Measurements from ENCODE around the gene SLC9A9. TPM values are rescaled to one million over a fixed set of nuclear protein-coding genes. Genes with fewer than 3 reads are reported as not detected.

The SLC9A9 gene
- total RNA-seq, 2 donors from 2014 or later: 23.6 to 31.0 TPM

DNA sequence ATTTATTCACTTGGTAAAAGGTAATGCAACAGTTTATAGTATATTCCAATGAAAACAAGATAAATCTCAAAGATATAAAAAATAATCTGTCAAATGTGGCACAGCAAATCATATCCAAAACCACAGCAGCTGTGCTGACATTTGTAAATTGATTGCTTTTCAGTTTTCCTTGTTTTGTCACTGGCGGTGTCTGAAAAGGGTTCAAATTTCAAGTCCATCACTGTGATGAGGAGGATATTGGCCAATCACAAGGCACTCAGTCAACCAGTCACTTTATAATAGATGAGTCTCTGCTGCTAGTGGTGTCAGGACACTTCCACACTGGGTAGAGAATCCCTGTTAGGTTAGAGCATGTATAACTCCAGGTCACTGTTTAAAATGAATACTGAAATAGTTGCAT is 154.8 kb downstream of the SLC9A9 start:
- Histone ChIP-seq H3K4me3 (no peak overlapping the region), H3K9me3 (no peaks in the 10 kb centered on the region), H3K36me3 (no peaks in the 10 kb centered on the region), H3K27ac (no peak overlapping the region), H3K27me3 (replicated peaks; ENCODE audit: insufficient read depth) (no peaks in the 10 kb centered on the region), H3K4me1 (replicated peaks) (no peaks in the 10 kb centered on the region)
- TF ChIP-seq, protein P1, sequence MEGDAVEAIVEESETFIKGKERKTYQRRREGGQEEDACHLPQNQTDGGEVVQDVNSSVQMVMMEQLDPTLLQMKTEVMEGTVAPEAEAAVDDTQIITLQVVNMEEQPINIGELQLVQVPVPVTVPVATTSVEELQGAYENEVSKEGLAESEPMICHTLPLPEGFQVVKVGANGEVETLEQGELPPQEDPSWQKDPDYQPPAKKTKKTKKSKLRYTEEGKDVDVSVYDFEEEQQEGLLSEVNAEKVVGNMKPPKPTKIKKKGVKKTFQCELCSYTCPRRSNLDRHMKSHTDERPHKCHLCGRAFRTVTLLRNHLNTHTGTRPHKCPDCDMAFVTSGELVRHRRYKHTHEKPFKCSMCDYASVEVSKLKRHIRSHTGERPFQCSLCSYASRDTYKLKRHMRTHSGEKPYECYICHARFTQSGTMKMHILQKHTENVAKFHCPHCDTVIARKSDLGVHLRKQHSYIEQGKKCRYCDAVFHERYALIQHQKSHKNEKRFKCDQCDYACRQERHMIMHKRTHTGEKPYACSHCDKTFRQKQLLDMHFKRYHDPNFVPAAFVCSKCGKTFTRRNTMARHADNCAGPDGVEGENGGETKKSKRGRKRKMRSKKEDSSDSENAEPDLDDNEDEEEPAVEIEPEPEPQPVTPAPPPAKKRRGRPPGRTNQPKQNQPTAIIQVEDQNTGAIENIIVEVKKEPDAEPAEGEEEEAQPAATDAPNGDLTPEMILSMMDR (IDR thresholded peaks at IDR 0.05): no peak
- TF ChIP-seq POLR2A (IDR thresholded peaks at IDR 0.05) (no peak), POLR2AphosphoS5 (IDR thresholded peaks at IDR 0.05) (no peak)
- no peak for DNase-seq (ENCODE audit: low spot score)
- intact Hi-C loops (cut with DNase I): no loop called here
- 96% methylated on average over 1 of the region's 1 CpG for WGBS

DNA sequence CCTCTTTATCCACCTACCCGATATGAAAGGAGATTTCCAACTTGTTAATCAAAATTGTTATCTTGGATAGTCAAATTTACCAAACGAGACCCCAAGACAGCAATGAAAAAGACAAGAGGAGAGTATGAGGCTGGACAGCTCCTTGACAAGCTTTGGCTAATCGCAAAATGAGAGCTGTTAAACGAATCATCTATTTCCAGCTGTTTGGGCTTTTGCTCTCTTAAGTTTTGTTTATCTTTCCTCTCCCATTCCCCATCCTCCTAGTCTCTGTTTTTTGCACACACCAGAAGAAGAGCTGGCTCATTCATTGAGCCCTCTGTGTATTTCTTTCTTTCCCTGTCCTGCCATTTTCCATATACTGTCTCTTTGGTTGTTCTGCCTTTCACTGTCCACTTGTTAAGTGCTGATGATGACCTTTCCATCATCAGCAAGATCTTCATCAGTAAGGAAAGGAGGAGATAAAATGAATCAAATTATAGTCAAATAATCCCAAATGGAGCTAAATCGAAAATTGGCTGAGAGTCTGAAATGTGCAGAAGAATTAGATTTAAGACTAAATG is 161.6 kb downstream of the SLC9A9 start:
- no peak for DNase-seq (ENCODE audit: low spot score)
- TF ChIP-seq POLR2AphosphoS5 (IDR thresholded peaks at IDR 0.05) (no peak), POLR2A (IDR thresholded peaks at IDR 0.05) (no peak)
- TF ChIP-seq, protein P1 (IDR thresholded peaks at IDR 0.05): no peak
- intact Hi-C loops (cut with DNase I): no loop called here
- Histone ChIP-seq H3K9me3 (no peaks in the 10 kb centered on the region), H3K27me3 (replicated peaks; ENCODE audit: insufficient read depth) (no peaks in the 10 kb centered on the region), H3K27ac (no peak overlapping the region), H3K36me3 (no peaks in the 10 kb centered on the region), H3K4me1 (replicated peaks) (no peaks in the 10 kb centered on the region), H3K4me3 (no peak overlapping the region)
- 73% methylated on average over 5 of the region's 5 CpGs for WGBS

DNA sequence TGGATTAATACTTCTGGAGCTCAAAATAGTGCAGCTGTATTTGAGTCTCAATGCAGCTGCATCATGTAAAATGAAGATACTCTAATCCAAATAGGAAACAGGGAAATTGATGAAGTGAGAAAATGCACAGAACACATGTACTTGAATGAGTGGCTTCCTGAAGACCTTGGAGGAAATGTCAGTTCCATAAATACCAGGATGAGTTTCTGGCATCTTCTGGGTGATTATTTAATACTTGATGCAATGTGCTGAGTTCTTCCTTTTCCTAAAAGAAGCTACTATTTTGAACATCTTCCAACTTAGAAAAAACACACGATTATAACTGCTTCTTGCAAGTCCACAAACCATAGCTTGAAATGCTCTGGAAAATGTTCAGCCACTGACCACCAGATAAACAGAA is 162.8 kb downstream of the SLC9A9 start:
- H3K9me3 ChIP-seq: no peaks in the 10 kb centered on the region
- no peak for DNase-seq (ENCODE audit: low spot score)
- intact Hi-C loops (cut with DNase I): no loop called here
- WGBS: 65% methylated on average over 1 of the region's 1 CpG
- H3K4me1 ChIP-seq (replicated peaks): no peaks in the 10 kb centered on the region
- no peaks in the 10 kb centered on the region for H3K36me3 ChIP-seq
- H3K27me3 ChIP-seq (replicated peaks; ENCODE audit: insufficient read depth): no peaks in the 10 kb centered on the region
- H3K4me3 ChIP-seq: no peak overlapping the region
- no peak for TF ChIP-seq POLR2A (IDR thresholded peaks at IDR 0.05)
- H3K27ac ChIP-seq: no peak overlapping the region

DNA sequence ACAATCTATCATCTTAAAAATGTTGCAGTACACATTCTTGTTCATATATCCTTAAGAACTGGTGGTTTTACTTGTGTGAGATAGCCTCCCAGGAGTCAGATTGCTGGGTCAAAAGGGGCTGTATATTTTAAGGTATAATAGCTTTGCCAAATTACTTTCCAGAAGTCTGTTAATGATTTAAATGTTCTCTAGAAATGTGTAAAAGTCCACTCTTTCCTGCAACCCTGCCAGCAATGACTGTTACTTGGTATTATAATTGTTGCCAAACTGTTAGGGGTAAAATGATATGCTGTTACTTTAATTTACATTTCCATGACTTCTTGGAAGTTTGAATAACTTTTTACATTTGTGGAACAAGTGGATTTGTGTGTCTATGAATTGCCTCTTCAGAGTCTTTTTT is 170.8 kb downstream of the SLC9A9 start:
- H3K36me3 ChIP-seq: no peaks in the 10 kb centered on the region
- intact Hi-C loops (cut with DNase I): no loop called here
- no peaks in the 10 kb centered on the region for H3K4me1 ChIP-seq (replicated peaks)
- H3K27ac ChIP-seq: no peak overlapping the region
- no peaks in the 10 kb centered on the region for H3K27me3 ChIP-seq (replicated peaks; ENCODE audit: insufficient read depth)
- no peak for DNase-seq (ENCODE audit: low spot score)
- no peak overlapping the region for H3K4me3 ChIP-seq
- TF ChIP-seq, protein P1 (IDR thresholded peaks at IDR 0.05): no peak
- no peaks in the 10 kb centered on the region for H3K9me3 ChIP-seq

DNA sequence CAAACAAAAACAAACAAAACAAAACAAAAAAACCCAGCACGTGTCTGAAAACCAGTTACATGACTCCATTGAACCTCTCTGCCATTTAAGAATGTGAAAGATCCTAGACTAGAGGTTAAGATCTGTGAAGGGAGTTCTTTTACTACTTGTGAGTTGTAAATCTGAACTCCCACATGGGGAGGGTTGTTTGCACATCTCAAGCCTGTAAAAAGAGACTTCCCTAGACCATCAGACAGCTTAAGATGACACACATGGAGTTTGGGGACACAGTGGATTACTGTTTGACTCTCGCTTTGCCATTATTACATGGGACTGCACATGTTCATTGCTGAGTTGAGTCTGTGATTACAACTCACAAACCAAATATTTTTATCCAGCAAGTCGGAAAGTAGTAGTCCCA is 171.5 kb downstream of the SLC9A9 start:
- 67% methylated on average over 3 of the region's 3 CpGs for WGBS
- no peaks in the 10 kb centered on the region for H3K27me3 ChIP-seq (replicated peaks; ENCODE audit: insufficient read depth)
- intact Hi-C loops (cut with DNase I): no loop called here
- no peaks in the 10 kb centered on the region for H3K9me3 ChIP-seq
- DNase-seq (ENCODE audit: low spot score): no peak
- no peaks in the 10 kb centered on the region for H3K36me3 ChIP-seq
- no peak overlapping the region for H3K4me3 ChIP-seq
- no peaks in the 10 kb centered on the region for H3K4me1 ChIP-seq (replicated peaks)
- TF ChIP-seq POLR2A (IDR thresholded peaks at IDR 0.05) (no peak), POLR2AphosphoS5 (IDR thresholded peaks at IDR 0.05) (no peak)
- TF ChIP-seq, protein P1 (IDR thresholded peaks at IDR 0.05): no peak
- no peak overlapping the region for H3K27ac ChIP-seq

Measured in prostate gland (tissue), 2 donors.